Sigmoid colon (tissue), 7 donors: Measurements from ENCODE around the gene TPST2. TPM values are rescaled to one million over a fixed set of nuclear protein-coding genes. Genes with fewer than 3 reads are reported as not detected.

Experiments used
- DNase-seq: peaks from one replicate; pipeline ENCODE4 v3.0.0-alpha.2; 2019
- H3K27ac ChIP-seq, 4 donors: fragments of 200-600 bp; sonication (generic); one replicate each; pipeline ENCODE4 v1.5.1; 2016 to 2019; ENCODE audit warnings: mild to moderate bottlenecking in 1 of 4
- H3K27me3 ChIP-seq, 3 donors: fragments of 200-600 bp; sonication (generic); one replicate each; pipeline ENCODE4 v1.5.1; 2019; ENCODE audit warnings: mild to moderate bottlenecking in 1 of 3
- H3K36me3 ChIP-seq, 4 donors: fragments of 200-600 bp; sonication (generic); one replicate each; pipeline ENCODE4 v1.5.1; 2016 to 2019
- H3K4me1 ChIP-seq, 4 donors: fragments of 200-600 bp; sonication (generic); one replicate each; pipeline ENCODE4 v1.5.1; 2017 to 2019
- H3K4me3 ChIP-seq, 4 donors: fragments of 200-600 bp; sonication (generic); one replicate each; pipeline ENCODE4 v1.5.1; 2017 to 2019; ENCODE audit warnings: mild to moderate bottlenecking in 2 of 4, moderate library complexity in 1 of 4
- H3K9me3 ChIP-seq, 4 donors: fragments of 200-600 bp in 3 of 4; sonication (generic) in 3 of 4; one replicate each; pipeline versions ENCODE4 v1.5.1 to v1.6.1; 2013 to 2019
- EP300 ChIP-seq, 4 donors: sonication (generic); formaldehyde crosslinking; IDR thresholded peaks; one replicate each; pipeline ENCODE4 v1.6.1; 2017; ENCODE audit warnings: antibody characterized with exemption in 4 of 4
- POLR2A ChIP-seq, 2 donors: fragments of 450-650 bp; IDR thresholded peaks; one replicate each; pipeline ENCODE4 v1.6.1; 2016; ENCODE audit warnings: antibody characterized with exemption in 2 of 2, mild to moderate bottlenecking in 2 of 2, moderate library complexity in 2 of 2
- POLR2AphosphoS5 ChIP-seq, 4 donors: sonication (generic); formaldehyde crosslinking; IDR thresholded peaks; one replicate each; pipeline ENCODE4 v1.6.1; 2017; ENCODE audit warnings: antibody characterized with exemption in 4 of 4
- WGBS, 2 donors: extraction: QIAGEN DNeasy Blood & Tissue Kit; methylation state at CpG; one replicate each; pipeline ENCODE4 v1.1.7; 2013; 5-methylcytosine and 5-hydroxymethylcytosine counted together
- intact Hi-C: fragments of 100-400 bp; cut with DNase I; formaldehyde crosslinking; loops from one replicate; pipeline ENCODE4 v1.15.1; 2023
- polyA plus RNA-seq, 3 donors: library from polyadenylated mRNA; stranded (reverse); fragments of 200-250 nt; gene quantifications; one replicate each; pipeline ENCODE4 v1.2.3, GENCODE V29; 2013
- total RNA-seq, 4 donors: library from RNA; depleted of rRNA; stranded (reverse); fragments of >200 nt; gene quantifications; one replicate each; pipeline ENCODE4 v1.1.0, GENCODE V29; 2016
- TF ChIP-seq, protein P1 (sequence below), 4 experiments: fragments of 450-650 bp in 3 of 4; fragments of 200-600 bp in 1 of 4; IDR thresholded peaks; one replicate each; pipeline ENCODE4 v1.5.1; 2016 to 2019; ENCODE audit warnings: antibody characterized with exemption in 4 of 4, mild to moderate bottlenecking in 3 of 4, moderate library complexity in 2 of 4
- donor health status: healthy with polysubstance abuse.
- donor health status: Bipolar disorder and iron deficiency.
- donor health status: healthy.

Gene TPST2
- total and polyA plus RNA-seq, 7 donors: 5.1 to 24.3 (median 15.9) TPM

DNA sequence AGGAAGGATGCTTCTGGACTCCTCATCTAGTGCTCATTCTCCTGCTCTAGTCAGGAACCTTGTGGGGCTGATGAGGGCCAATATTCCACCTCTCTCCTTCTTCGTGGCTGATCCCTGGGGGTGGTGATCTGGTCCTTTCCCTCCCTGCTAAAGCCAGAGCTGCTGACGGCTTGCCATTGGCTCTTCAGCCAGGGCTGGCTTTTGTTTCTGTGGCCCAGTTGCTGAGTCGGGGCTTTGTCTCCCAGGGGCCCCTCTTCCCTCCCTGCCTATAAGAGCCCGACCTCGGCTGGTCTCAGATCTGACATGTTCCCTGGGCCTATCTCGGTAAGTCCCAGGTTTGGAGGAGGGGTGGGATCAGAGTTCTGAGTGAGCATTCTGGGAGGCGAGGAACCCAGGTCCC is 31.7 kb upstream of the TPST2 start, which contains the start of gene CRYBA4:
CRYBA4 (plus strand) TSS at position 301 of the 400 bp plus-strand sequence. CDS start 634 bp downstream, outside the sequence.
- WGBS, 2 donors: 83 to 85% methylated on average over 7 of the region's 7 CpGs

DNA sequence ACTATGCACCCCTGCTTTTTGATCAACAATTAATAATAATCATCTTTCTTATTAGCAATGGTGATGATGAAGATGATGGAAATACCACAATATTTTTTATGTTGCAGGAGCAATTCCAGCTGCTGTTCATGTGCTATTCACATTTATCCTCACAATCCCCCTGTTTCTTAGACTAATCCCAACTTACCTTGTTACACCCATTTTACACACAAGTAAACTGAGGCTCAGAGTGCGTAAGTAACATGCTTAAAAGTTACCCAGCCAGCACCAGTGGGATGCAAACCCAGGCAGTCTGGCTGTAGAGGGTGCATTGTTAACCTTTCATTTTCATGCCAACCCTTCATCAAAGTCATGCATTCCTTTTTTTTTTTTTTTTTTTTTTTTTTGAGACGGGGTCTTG is 30.3 kb upstream of the TPST2 start:
- TF ChIP-seq EP300 (IDR thresholded peaks at IDR 0.05): no peak
- TF ChIP-seq, protein P1, sequence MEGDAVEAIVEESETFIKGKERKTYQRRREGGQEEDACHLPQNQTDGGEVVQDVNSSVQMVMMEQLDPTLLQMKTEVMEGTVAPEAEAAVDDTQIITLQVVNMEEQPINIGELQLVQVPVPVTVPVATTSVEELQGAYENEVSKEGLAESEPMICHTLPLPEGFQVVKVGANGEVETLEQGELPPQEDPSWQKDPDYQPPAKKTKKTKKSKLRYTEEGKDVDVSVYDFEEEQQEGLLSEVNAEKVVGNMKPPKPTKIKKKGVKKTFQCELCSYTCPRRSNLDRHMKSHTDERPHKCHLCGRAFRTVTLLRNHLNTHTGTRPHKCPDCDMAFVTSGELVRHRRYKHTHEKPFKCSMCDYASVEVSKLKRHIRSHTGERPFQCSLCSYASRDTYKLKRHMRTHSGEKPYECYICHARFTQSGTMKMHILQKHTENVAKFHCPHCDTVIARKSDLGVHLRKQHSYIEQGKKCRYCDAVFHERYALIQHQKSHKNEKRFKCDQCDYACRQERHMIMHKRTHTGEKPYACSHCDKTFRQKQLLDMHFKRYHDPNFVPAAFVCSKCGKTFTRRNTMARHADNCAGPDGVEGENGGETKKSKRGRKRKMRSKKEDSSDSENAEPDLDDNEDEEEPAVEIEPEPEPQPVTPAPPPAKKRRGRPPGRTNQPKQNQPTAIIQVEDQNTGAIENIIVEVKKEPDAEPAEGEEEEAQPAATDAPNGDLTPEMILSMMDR (IDR thresholded peaks at IDR 0.05): no peak
- TF ChIP-seq POLR2AphosphoS5 (IDR thresholded peaks at IDR 0.05): no peak
- no peak for TF ChIP-seq POLR2A (IDR thresholded peaks at IDR 0.05)
- intact Hi-C loops: no loop called here

More for the DNA sequence above, 31.7 kb upstream of the TPST2 start, which contains the start of gene CRYBA4:
- Histone ChIP-seq H3K27ac (no peak within 1 kb of the TSS), H3K9me3 (no peaks in the 10 kb centered on the region), H3K4me3 (no peak within 1 kb of the TSS), H3K36me3 (no peaks in the 10 kb centered on the region), H3K4me1 (no peaks in the 10 kb centered on the region), H3K27me3 (peaks cover 0 to 11% (median 0%) of the 10 kb centered on the region in 3 donors)
- intact Hi-C loops: no loop called here
- TF ChIP-seq, protein P1 (IDR thresholded peaks at IDR 0.05): no peak
- no peak for TF ChIP-seq POLR2AphosphoS5 (IDR thresholded peaks at IDR 0.05)
- no peak for TF ChIP-seq POLR2A (IDR thresholded peaks at IDR 0.05)
- no peak for TF ChIP-seq EP300 (IDR thresholded peaks at IDR 0.05)
- no peak for DNase-seq

DNA sequence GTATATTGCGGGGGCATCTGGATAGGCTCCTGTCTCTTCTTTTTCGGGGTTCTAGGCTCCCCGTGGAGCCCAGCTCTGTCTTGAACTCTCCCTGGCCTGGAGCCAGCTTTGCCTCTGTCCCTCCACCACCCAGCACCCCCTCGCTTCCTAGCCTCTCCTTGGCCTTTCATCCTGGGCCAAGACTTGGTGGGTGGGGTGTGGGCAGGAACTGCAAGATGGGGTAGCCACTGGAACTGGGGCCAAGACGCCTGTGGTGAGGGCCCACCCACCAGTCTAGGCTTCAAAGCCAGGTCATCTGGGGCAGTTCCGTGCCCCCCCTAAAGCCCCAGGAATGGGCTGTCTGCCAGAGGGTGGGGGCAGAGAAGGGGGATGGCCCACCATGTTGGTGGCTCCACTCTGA is 29.6 kb upstream of the TPST2 start:
- no peaks in the 10 kb centered on the region for H3K36me3 ChIP-seq
- WGBS, 2 donors: 58 to 76% methylated on average over 6 of the region's 6 CpGs
- H3K9me3 ChIP-seq: no peaks in the 10 kb centered on the region
- intact Hi-C loops: no loop called here
- peaks cover 3 to 20% (median 8%) of the 10 kb centered on the region in 3 donors for H3K27me3 ChIP-seq
- no peaks in the 10 kb centered on the region for H3K4me1 ChIP-seq
- TF ChIP-seq POLR2A (IDR thresholded peaks at IDR 0.05) (no peak), POLR2AphosphoS5 (IDR thresholded peaks at IDR 0.05) (no peak), EP300 (IDR thresholded peaks at IDR 0.05) (no peak)
- TF ChIP-seq, protein P1 (IDR thresholded peaks at IDR 0.05): no peak
- no peak for DNase-seq
- H3K27ac ChIP-seq: no peak overlapping the region
- H3K4me3 ChIP-seq: no peak overlapping the region

More for the DNA sequence above, 30.3 kb upstream of the TPST2 start:
- H3K36me3 ChIP-seq: no peaks in the 10 kb centered on the region
- peaks cover 0 to 13% (median under 1%) of the 10 kb centered on the region in 3 donors for H3K27me3 ChIP-seq
- H3K9me3 ChIP-seq: no peaks in the 10 kb centered on the region
- WGBS, 2 donors: 87 to 93% methylated on average over 2 of the region's 2 CpGs
- H3K27ac ChIP-seq: no peak overlapping the region
- no peaks in the 10 kb centered on the region for H3K4me1 ChIP-seq
- H3K4me3 ChIP-seq: no peak overlapping the region
- no peak for DNase-seq

DNA sequence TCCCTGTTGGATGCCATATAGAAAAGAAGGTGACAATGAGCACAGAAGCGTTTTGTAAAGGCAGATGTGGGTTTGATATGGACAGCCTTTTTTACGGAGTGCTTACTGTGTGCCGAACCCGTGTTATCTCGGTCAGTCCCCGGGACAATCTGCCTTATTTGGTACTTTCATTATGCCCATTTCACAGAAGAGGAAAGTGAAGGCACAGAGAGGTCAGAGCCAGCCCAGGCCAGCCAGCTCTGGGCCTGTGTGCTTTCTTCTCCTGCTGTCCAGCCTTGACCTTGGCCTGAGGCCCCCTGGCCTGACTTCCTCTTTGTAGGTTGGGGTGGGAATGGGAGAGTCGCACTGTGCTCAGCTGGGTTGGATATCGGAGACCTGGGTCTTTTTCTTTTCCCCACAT is 28.5 kb upstream of the TPST2 start:
- Histone ChIP-seq H3K4me3 (no peak overlapping the region), H3K36me3 (no peaks in the 10 kb centered on the region), H3K9me3 (no peaks in the 10 kb centered on the region), H3K27me3 (peaks cover 3 to 22% (median 11%) of the 10 kb centered on the region in 3 donors), H3K4me1 (no peaks in the 10 kb centered on the region), H3K27ac (no peak overlapping the region)
- no peak for TF ChIP-seq POLR2AphosphoS5 (IDR thresholded peaks at IDR 0.05)
- no peak for TF ChIP-seq POLR2A (IDR thresholded peaks at IDR 0.05)
- TF ChIP-seq, protein P1 (IDR thresholded peaks at IDR 0.05): no peak
- intact Hi-C loops: no loop called here
- WGBS, 2 donors: 87 to 92% methylated on average over 8 of the region's 8 CpGs
- DNase-seq: no peak
